IPS DF 6.9 (cell line): ENCODE measurements around the gene PEPD.

Experiments used
- DNase-seq: peaks from one replicate; pipeline ENCODE4 v3.0.0-alpha.2; 2013; ENCODE audit warnings: low read depth, low spot score
- H3K27ac ChIP-seq: one replicate; pipeline ENCODE4 v1.5.1; 2013; ENCODE audit warnings: low read length, control low read depth
- H3K27me3 ChIP-seq: 2 replicates; pipeline ENCODE4 v1.6.1; 2013; ENCODE audit warnings: mild to moderate bottlenecking, low read length; ENCODE audit not compliant: control insufficient read depth, insufficient read depth
- H3K36me3 ChIP-seq: 2 replicates; pipeline ENCODE4 v1.6.1; 2013; ENCODE audit warnings: low read length; ENCODE audit not compliant: control insufficient read depth, insufficient read depth
- H3K4me1 ChIP-seq: 2 replicates; pipeline ENCODE4 v1.6.1; 2013; ENCODE audit warnings: low read length; ENCODE audit not compliant: control insufficient read depth, insufficient read depth
- H3K4me3 ChIP-seq: 2 replicates; pipeline ENCODE4 v1.5.1; 2013; ENCODE audit warnings: mild to moderate bottlenecking, low read length
- H3K9me3 ChIP-seq: 2 replicates; pipeline ENCODE4 v1.6.1; 2013; ENCODE audit warnings: low read length, inconsistent platforms; ENCODE audit not compliant: control insufficient read depth, insufficient read depth
- WGBS: extraction: QIAGEN DNeasy Blood & Tissue Kit; methylation state at CpG from one replicate; pipeline ENCODE4 v1.1.7; 2013; ENCODE audit warnings: mixed read lengths, missing lambda C conversion rate; ENCODE audit not compliant: insufficient read length, insufficient coverage; 5-methylcytosine and 5-hydroxymethylcytosine counted together

PEPD gene

DNA sequence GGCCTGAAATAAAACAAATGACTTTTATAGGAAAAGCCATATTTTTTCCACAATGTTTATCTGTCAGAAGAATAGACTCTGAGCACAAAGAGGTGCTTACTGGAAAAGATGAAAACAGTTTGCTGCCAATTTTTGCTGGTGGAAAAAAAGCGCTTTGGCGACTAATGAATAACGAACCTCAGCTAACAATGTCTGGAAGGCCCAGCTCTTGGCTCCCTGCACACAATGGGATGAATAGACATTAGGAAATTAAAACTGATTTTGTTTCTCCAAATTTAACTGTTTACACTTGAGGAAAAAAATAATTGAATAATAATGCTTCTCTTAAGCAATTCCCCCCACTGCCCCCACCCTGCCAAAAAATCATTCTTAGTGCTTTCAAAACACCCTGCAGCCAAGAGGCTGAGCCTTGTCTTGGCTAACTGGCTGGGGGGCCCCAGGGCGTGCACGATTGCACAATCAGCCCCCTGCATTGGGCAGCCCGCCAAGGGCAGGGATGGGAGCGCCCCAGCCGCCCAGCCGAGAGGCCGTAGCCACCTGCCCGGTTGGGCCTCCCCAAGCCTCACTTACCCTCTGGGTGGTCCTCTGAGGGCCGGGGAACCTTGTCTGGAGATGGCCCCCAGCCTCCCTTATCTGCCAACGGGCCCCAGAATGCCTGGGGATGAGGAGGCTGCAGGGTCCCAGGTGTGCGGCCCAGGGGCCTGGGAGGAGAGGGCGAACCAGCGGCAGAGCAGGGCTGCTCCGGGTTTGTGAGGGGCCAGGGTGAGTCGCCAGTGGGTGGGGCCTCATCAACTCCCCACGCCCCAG lies 131.3 kb downstream of the PEPD start:
- WGBS: no CpG with 5 or more reads among the region's 19 CpGs
- no peak overlapping the region for H3K4me3 ChIP-seq
- peaks cover 2% of the 10 kb centered on the region; the same call in 1 of the 2 replicates for H3K4me1 ChIP-seq
- no peaks in the 10 kb centered on the region for H3K9me3 ChIP-seq
- DNase-seq: no peak
- no peaks in the 10 kb centered on the region; the same call in 1 of the 2 replicates for H3K36me3 ChIP-seq
- H3K27me3 ChIP-seq: no peaks in the 10 kb centered on the region
- no peak overlapping the region for H3K27ac ChIP-seq

GRCh38 chr19:33389421-33390100 lies 132.0 kb downstream of the PEPD start:
- peaks cover 2% of the 10 kb centered on the region; the same call in 1 of the 2 replicates for H3K4me1 ChIP-seq
- DNase-seq: no peak
- no peaks in the 10 kb centered on the region; the same call in 1 of the 2 replicates for H3K36me3 ChIP-seq
- H3K27me3 ChIP-seq: no peaks in the 10 kb centered on the region
- no peak overlapping the region for H3K4me3 ChIP-seq
- H3K27ac ChIP-seq: no peak overlapping the region
- no peaks in the 10 kb centered on the region for H3K9me3 ChIP-seq
- no CpG with 5 or more reads among the region's 22 CpGs for WGBS

GRCh38 chr19:33388725-33389420 lies 132.7 kb downstream of the PEPD start:
- Histone ChIP-seq H3K27ac (no peak overlapping the region), H3K36me3 (no peaks in the 10 kb centered on the region; the same call in 1 of the 2 replicates), H3K9me3 (no peaks in the 10 kb centered on the region), H3K27me3 (no peaks in the 10 kb centered on the region), H3K4me3 (no peak overlapping the region), H3K4me1 (peaks cover 2% of the 10 kb centered on the region; the same call in 1 of the 2 replicates)
- WGBS: no CpG with 5 or more reads among the region's 28 CpGs
- DNase-seq: no peak

GRCh38 chr19:33388231-33388724 lies 133.3 kb downstream of the PEPD start:
- Histone ChIP-seq H3K36me3 (no peaks in the 10 kb centered on the region; the same call in 1 of the 2 replicates), H3K4me1 (no peaks in the 10 kb centered on the region), H3K27ac (no peak overlapping the region), H3K9me3 (no peaks in the 10 kb centered on the region), H3K27me3 (no peaks in the 10 kb centered on the region), H3K4me3 (no peak overlapping the region)
- DNase-seq: no peak
- WGBS: no CpG with 5 or more reads among the region's 13 CpGs

GRCh38 chr19:33387351-33388230 lies 134.0 kb downstream of the PEPD start:
- no peak for DNase-seq
- Histone ChIP-seq H3K27ac (no peak overlapping the region), H3K27me3 (no peaks in the 10 kb centered on the region), H3K4me3 (no peak overlapping the region), H3K36me3 (no peaks in the 10 kb centered on the region; the same call in 1 of the 2 replicates), H3K9me3 (no peaks in the 10 kb centered on the region), H3K4me1 (no peaks in the 10 kb centered on the region)
- no CpG with 5 or more reads among the region's 39 CpGs for WGBS

DNA sequence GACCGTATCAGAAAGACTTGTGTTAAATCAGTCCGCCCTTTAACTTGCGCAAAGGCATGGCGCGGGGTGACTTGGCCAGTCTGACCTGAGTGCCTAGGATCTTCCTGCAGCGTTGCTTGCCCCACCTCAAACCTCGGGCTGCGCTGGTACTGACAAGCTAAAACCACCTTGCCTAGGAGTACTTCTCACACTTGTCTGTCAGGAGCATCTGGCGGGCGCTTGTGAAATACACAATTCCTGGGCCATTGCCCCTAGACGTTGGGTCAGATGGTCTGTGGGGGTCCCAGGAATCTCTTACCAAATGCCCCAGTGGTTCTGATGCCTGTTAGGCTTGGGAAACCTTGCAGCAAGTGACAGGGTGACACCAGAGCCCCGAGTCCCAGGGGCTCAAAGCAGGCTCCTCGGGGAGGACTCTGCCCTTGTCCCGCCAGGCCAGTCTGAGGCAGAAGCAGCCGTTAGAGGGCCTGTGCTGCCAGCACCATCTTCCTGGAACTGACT lies 135.2 kb downstream of the PEPD start:
- no peaks in the 10 kb centered on the region; the same call in 1 of the 2 replicates for H3K36me3 ChIP-seq
- H3K9me3 ChIP-seq: no peaks in the 10 kb centered on the region
- H3K4me3 ChIP-seq: no peak overlapping the region
- no peaks in the 10 kb centered on the region for H3K27me3 ChIP-seq
- no peak overlapping the region for H3K27ac ChIP-seq
- DNase-seq: no peak
- no CpG with 5 or more reads among the region's 15 CpGs for WGBS
- H3K4me1 ChIP-seq: no peaks in the 10 kb centered on the region

DNA sequence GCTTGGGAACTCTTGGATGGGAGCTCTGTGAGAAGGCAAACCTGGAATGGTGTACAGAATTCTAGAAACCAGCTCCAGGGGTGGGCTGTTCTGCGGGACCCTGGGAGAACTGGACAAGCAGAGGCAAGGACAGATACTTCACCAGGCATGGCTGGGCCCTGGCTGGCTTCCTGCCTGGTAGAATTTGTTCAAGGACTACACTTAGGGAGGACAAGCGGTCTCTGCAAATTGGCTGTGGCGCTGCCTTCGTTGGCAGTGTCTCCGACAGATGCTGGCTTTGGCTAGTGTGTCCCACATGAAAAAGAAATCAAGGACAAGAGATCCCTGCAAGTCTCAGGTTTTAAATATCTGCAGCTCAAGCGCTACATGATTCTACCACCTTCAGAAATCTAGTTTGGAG lies 135.6 kb downstream of the PEPD start:
- DNase-seq: no peak
- H3K4me3 ChIP-seq: no peak overlapping the region
- no peaks in the 10 kb centered on the region; the same call in 1 of the 2 replicates for H3K36me3 ChIP-seq
- no CpG with 5 or more reads among the region's 6 CpGs for WGBS
- no peaks in the 10 kb centered on the region for H3K9me3 ChIP-seq
- no peaks in the 10 kb centered on the region for H3K4me1 ChIP-seq
- no peaks in the 10 kb centered on the region for H3K27me3 ChIP-seq
- H3K27ac ChIP-seq: no peak overlapping the region

DNA sequence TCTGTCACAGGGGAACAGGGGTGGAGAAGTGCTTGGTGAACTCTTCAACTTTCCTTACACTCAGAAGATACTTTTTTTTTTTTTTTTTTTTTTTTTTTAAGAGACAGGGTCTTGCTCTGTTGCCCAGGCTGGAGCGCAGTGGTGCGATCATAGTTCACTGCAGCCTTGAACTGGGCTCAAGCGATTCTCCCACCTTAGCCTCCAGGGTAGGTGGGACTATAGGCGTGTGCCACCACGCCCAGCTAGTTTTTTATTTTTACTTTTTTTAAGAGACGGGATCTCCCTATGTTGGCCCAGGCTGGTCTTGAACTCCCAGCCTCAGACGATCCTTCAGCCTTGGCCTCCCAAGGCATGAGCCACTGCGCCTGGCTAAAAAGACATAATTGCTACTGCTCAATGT lies 136.6 kb downstream of the PEPD start:
- Histone ChIP-seq H3K27me3 (no peaks in the 10 kb centered on the region), H3K4me3 (no peak overlapping the region), H3K9me3 (no peaks in the 10 kb centered on the region), H3K4me1 (no peaks in the 10 kb centered on the region), H3K36me3 (no peaks in the 10 kb centered on the region; the same call in 1 of the 2 replicates), H3K27ac (no peak overlapping the region)
- DNase-seq: no peak
- WGBS: no CpG with 5 or more reads among the region's 8 CpGs

DNA sequence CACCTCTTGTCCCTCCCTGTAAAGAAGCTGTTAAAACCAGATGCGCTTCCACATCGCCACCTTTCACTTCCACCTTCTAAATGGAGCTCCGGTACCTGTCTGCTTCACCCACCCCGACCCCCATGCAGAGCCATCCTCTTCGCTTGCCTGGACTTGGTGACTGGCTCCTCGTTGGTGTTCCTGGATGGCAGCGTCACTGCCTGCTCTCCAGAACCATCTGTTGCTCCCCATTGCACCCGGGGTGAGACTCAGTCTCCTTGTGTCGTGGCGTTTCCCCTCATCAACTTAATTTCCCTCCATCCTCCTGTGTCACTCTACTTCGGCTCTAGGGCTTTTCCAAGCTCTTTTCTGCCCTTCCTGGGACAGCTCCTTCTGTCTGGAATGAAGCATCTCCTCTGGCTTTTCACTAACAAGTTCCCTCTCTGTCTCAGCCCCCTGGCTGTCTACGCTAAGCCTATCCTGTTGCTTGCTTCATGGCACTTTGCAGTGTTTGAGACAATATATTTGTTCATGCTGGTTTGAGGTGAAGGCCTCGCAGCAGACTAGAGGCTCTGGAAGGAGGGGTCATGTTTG lies 137.8 kb downstream of the PEPD start:
- Histone ChIP-seq H3K4me1 (no peaks in the 10 kb centered on the region), H3K9me3 (no peaks in the 10 kb centered on the region), H3K27ac (no peak overlapping the region), H3K36me3 (no peaks in the 10 kb centered on the region), H3K4me3 (no peak overlapping the region), H3K27me3 (no peaks in the 10 kb centered on the region)
- DNase-seq: no peak
- no CpG with 5 or more reads among the region's 13 CpGs for WGBS
